ENCODE measurements around the gene PPARG.

The PPARG gene

DNA sequence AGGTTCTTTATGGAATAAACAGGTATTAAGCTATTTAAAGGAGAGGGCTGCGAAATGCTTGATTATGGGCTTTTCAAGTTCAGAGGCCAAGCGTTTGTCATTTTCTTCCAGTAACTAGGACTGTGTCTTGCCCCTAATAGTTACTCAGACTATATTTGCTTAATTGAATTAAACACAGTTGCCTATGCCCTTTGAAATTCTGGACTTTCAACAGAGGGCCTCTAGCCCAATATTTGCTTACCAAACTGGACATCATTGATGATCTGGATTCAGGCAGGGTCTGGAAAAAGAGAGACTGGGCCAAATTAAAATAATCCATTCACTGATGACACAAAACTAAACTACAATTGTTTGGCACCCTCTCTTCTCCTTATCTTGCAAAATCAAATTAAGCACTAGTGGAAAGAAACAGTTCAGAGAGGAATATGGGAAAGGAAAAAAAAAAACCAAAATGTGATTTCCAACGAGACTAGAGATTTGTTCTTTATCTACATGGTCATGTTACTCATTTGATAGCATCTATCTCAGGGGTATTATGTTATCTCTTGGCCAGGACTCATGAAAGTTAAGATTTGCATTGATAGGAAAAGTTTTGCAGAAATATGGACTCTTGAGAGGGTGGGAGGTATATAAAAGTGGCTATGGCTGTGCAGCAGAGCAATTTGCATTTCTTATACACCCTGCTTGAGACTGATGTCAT is 120.3 kb downstream of the PPARG start:
- H3K4me2 ChIP-seq (ENCODE audit: insufficient read depth, low read length), result no peak overlapping the region
- no peak for TF ChIP-seq EZH2 (IDR thresholded peaks at IDR 0.05; ENCODE audit: borderline replicate concordance, low read depth, low read length, severe bottlenecking)
- TF ChIP-seq, protein P1, sequence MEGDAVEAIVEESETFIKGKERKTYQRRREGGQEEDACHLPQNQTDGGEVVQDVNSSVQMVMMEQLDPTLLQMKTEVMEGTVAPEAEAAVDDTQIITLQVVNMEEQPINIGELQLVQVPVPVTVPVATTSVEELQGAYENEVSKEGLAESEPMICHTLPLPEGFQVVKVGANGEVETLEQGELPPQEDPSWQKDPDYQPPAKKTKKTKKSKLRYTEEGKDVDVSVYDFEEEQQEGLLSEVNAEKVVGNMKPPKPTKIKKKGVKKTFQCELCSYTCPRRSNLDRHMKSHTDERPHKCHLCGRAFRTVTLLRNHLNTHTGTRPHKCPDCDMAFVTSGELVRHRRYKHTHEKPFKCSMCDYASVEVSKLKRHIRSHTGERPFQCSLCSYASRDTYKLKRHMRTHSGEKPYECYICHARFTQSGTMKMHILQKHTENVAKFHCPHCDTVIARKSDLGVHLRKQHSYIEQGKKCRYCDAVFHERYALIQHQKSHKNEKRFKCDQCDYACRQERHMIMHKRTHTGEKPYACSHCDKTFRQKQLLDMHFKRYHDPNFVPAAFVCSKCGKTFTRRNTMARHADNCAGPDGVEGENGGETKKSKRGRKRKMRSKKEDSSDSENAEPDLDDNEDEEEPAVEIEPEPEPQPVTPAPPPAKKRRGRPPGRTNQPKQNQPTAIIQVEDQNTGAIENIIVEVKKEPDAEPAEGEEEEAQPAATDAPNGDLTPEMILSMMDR (IDR thresholded peaks at IDR 0.05; ENCODE audit: borderline replicate concordance, extremely low read depth, low read length, poor library complexity, severe bottlenecking), result no peak
- DNase-seq (no peak), ATAC-seq (ENCODE audit: insufficient read depth, low read depth) (no peak)
- H3K27me3 ChIP-seq (ENCODE audit: insufficient read depth, low read length, poor library complexity), result no peaks in the 10 kb centered on the region
- H3K4me1 ChIP-seq (ENCODE audit: insufficient read depth, low read length), result no peaks in the 10 kb centered on the region
- H2AFZ ChIP-seq (ENCODE audit: low read depth, low read length), result no peak overlapping the region
- no peak overlapping the region for H3K4me3 ChIP-seq (ENCODE audit: low read depth in 1 of 2, low read length in 2 of 2)
- H3K9ac ChIP-seq (ENCODE audit: low read depth, low read length), result no peak overlapping the region
- no peak overlapping the region for H3K27ac ChIP-seq (ENCODE audit: low read length)
- H4K20me1 ChIP-seq (ENCODE audit: insufficient read depth, low read length), result no peaks in the 10 kb centered on the region
- H3K79me2 ChIP-seq (ENCODE audit: insufficient read depth, low read length), result no peaks in the 10 kb centered on the region
- H3K36me3 ChIP-seq (ENCODE audit: insufficient read depth, low read length), result no peaks in the 10 kb centered on the region
- H3K9me3 ChIP-seq (ENCODE audit: insufficient read depth, low read length, severe bottlenecking), result no peaks in the 10 kb centered on the region

DNA sequence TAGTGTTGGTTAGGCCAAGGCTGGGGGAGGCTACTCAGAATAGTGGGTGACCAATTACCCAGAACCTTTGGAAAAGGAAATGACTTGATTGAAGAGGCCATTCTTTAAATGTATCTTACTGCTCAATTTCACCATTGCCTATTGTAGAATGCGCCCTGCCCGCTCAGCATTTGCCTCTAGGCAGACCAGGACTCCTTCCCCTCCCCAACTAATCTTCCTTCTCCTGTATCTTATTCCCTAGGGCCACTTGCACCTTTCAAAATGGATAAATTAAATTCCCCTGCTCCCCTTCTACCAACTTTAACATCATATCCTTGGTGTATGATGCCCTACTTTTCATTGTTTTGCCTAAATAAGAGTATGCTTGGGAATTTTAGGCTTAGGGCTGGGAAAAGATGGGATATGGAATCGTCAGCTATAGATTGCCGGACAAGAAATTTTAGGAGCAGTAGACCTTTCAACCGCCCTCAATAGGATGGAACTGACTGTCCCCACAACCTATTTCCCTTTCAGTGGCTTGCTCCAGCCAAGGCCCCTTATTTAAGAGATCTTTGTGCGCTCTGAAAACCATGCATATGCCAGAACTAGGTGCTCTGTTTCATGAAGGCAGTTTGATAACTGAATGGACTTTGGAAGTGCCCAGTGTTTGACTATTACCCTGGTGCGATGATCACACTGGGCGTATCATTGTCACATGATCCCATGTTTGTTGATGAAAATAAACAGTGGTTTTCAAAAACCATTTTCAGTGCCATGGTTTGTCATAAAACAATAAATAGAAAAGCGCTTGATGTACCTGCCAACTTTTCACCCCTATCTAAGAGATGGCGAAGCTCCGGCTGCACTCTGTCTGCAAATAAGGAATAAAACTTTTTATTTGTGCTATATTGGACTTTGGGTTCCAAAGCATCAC is 121.1 kb downstream of the PPARG start:
- Histone ChIP-seq H3K27ac (ENCODE audit: low read length) (no peak overlapping the region), H3K27me3 (ENCODE audit: insufficient read depth, low read length, poor library complexity) (no peaks in the 10 kb centered on the region), H2AFZ (ENCODE audit: low read depth, low read length) (no peak overlapping the region), H3K4me2 (ENCODE audit: insufficient read depth, low read length) (no peak overlapping the region), H3K79me2 (ENCODE audit: insufficient read depth, low read length) (no peaks in the 10 kb centered on the region), H3K4me1 (ENCODE audit: insufficient read depth, low read length) (no peaks in the 10 kb centered on the region), H3K9me3 (ENCODE audit: insufficient read depth, low read length, severe bottlenecking) (no peaks in the 10 kb centered on the region), H3K36me3 (ENCODE audit: insufficient read depth, low read length) (no peaks in the 10 kb centered on the region), H3K4me3 (ENCODE audit: low read depth in 1 of 2, low read length in 2 of 2) (no peak overlapping the region), H3K9ac (ENCODE audit: low read depth, low read length) (no peak overlapping the region), H4K20me1 (ENCODE audit: insufficient read depth, low read length) (no peaks in the 10 kb centered on the region)
- DNase-seq (no peak), ATAC-seq (ENCODE audit: insufficient read depth, low read depth) (no peak)
- no peak for TF ChIP-seq EZH2 (IDR thresholded peaks at IDR 0.05; ENCODE audit: borderline replicate concordance, low read depth, low read length, severe bottlenecking)
- TF ChIP-seq, protein P1 (IDR thresholded peaks at IDR 0.05; ENCODE audit: borderline replicate concordance, extremely low read depth, low read length, poor library complexity, severe bottlenecking), result no peak

DNA sequence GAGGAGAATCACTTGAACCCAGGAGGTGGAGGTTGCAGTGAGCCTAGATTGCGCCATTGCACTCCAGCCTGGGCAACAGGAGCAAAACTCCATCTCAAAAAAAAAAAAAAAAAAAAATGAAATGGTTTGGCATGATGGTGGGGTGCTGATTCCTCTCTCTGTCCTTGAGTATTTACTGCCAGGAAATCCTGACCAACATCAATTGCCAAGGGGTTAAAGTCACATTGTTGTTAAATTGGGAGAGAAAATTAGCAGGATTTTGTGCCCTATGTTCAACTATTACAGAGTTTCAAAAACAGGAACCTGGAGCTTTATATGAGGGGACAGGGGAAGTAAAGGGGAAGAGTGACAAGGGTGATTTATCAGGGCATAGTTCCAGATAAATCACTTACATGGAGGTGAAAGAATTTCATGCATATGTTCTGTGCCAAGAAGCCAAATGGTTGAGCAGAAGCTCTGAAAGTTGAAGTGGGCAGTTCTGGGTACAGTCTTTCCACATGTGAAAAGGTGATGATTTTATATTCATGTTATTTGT is 124.9 kb downstream of the PPARG start:
- Histone ChIP-seq H3K9ac (ENCODE audit: low read depth, low read length) (no peak overlapping the region), H2AFZ (ENCODE audit: low read depth, low read length) (no peak overlapping the region), H3K27me3 (ENCODE audit: insufficient read depth, low read length, poor library complexity) (no peaks in the 10 kb centered on the region), H3K27ac (ENCODE audit: low read length) (no peak overlapping the region), H3K79me2 (ENCODE audit: insufficient read depth, low read length) (no peaks in the 10 kb centered on the region), H3K4me3 (ENCODE audit: low read depth in 1 of 2, low read length in 2 of 2) (no peak overlapping the region), H3K4me1 (ENCODE audit: insufficient read depth, low read length) (no peaks in the 10 kb centered on the region), H4K20me1 (ENCODE audit: insufficient read depth, low read length) (no peaks in the 10 kb centered on the region), H3K36me3 (ENCODE audit: insufficient read depth, low read length) (no peaks in the 10 kb centered on the region), H3K9me3 (ENCODE audit: insufficient read depth, low read length, severe bottlenecking) (no peaks in the 10 kb centered on the region), H3K4me2 (ENCODE audit: insufficient read depth, low read length) (no peak overlapping the region)
- no peak for TF ChIP-seq EZH2 (IDR thresholded peaks at IDR 0.05; ENCODE audit: borderline replicate concordance, low read depth, low read length, severe bottlenecking)
- TF ChIP-seq, protein P1 (IDR thresholded peaks at IDR 0.05; ENCODE audit: borderline replicate concordance, extremely low read depth, low read length, poor library complexity, severe bottlenecking), result no peak
- ATAC-seq (ENCODE audit: insufficient read depth, low read depth), result no peak
- no peak for DNase-seq
